Thoracic aorta (tissue), 2 donors: ENCODE measurements around the gene RAVER2. TPM values are rescaled to one million over a fixed set of nuclear protein-coding genes. Genes with fewer than 3 reads are reported as not detected.

Source experiments
- ATAC-seq: fragments of 150-250 bp; one replicate; pipeline ENCODE4 v1.8.0; 2017; ENCODE audit warnings: low read depth; ENCODE audit not compliant: insufficient number of reproducible peaks, low FRiP score
- DNase-seq: peaks from one replicate; pipeline ENCODE4 v3.0.0-alpha.2; 2020; ENCODE audit warnings: low spot score
- H3K27ac ChIP-seq, 2 donors: fragments of 200-600 bp; sonication (generic); 1 replicate in 1 of 2; 2 replicates in 1 of 2; pipeline ENCODE4 v1.5.1; 2016; ENCODE audit warnings: mild to moderate bottlenecking in 2 of 2, moderate library complexity in 2 of 2
- H3K27me3 ChIP-seq: fragments of 200-600 bp; sonication (generic); replicated peaks from 2 replicates; pipeline ENCODE4 v1.6.0; 2016; ENCODE audit warnings: mild to moderate bottlenecking; ENCODE audit not compliant: insufficient read depth
- H3K36me3 ChIP-seq: fragments of 200-600 bp; sonication (generic); one replicate; pipeline ENCODE4 v1.5.1; 2016
- H3K4me1 ChIP-seq, 2 donors: fragments of 200-600 bp; sonication (generic); 1 replicate in 1 of 2; 2 replicates in 1 of 2; pipeline versions ENCODE4 v1.5.1 to v1.6.0; 2016; ENCODE audit warnings: low read depth in 2 of 2, mild to moderate bottlenecking in 1 of 2; ENCODE audit not compliant: control insufficient read depth in 1 of 2
- H3K4me3 ChIP-seq: fragments of 200-600 bp; sonication (generic); 2 replicates; pipeline ENCODE4 v1.5.1; 2016; ENCODE audit warnings: mild to moderate bottlenecking
- H3K9me3 ChIP-seq: fragments of 200-600 bp; sonication (generic); 2 replicates; pipeline ENCODE4 v1.5.1; 2016
- total RNA-seq, 2 donors: library from RNA; depleted of rRNA; stranded (reverse); fragments of >200 nt; gene quantifications; one replicate each; pipeline versions ENCODE4 v1.1.0 to v1.2.3, GENCODE V29; 2016
- TF ChIP-seq, protein P1 (sequence below): fragments of 200-600 bp; sonication (generic); IDR thresholded peaks from one replicate; pipeline ENCODE4 v1.5.1; 2019; ENCODE audit warnings: antibody characterized with exemption

The RAVER2 gene
- total RNA-seq, 2 donors from 2014 or later: 17.2 to 18.3 TPM

DNA sequence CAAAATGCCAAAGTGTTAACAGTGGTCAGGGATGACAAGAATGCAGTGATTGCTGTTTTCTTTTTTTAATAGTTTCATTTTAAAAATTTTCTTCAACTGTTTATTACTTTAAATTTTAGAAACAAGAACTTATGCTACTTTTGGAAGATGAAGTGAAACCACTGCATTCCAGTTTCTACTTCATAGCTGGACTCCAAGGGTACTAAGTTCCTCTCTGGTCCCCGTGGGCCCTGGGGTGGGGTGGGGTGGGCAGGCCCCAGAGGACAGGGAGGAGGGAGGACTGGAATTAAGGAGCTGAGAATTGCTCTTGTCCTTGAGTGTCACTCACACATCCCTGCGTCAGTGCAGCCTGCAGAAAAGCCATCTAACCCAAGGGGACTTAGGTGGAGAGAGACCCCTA lies 97.3 kb downstream of the RAVER2 start:
- H3K27ac ChIP-seq: no peak overlapping the region
- H3K9me3 ChIP-seq: no peaks in the 10 kb centered on the region
- TF ChIP-seq, protein P1, sequence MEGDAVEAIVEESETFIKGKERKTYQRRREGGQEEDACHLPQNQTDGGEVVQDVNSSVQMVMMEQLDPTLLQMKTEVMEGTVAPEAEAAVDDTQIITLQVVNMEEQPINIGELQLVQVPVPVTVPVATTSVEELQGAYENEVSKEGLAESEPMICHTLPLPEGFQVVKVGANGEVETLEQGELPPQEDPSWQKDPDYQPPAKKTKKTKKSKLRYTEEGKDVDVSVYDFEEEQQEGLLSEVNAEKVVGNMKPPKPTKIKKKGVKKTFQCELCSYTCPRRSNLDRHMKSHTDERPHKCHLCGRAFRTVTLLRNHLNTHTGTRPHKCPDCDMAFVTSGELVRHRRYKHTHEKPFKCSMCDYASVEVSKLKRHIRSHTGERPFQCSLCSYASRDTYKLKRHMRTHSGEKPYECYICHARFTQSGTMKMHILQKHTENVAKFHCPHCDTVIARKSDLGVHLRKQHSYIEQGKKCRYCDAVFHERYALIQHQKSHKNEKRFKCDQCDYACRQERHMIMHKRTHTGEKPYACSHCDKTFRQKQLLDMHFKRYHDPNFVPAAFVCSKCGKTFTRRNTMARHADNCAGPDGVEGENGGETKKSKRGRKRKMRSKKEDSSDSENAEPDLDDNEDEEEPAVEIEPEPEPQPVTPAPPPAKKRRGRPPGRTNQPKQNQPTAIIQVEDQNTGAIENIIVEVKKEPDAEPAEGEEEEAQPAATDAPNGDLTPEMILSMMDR: no peak
- ATAC-seq (no peak), DNase-seq (no peak)
- no peaks in the 10 kb centered on the region for H3K27me3 ChIP-seq
- peaks cover 14 to 16% of the 10 kb centered on the region in 2 donors for H3K4me1 ChIP-seq
- H3K36me3 ChIP-seq: peaks cover 52% of the 10 kb centered on the region
- H3K4me3 ChIP-seq: no peak overlapping the region

DNA sequence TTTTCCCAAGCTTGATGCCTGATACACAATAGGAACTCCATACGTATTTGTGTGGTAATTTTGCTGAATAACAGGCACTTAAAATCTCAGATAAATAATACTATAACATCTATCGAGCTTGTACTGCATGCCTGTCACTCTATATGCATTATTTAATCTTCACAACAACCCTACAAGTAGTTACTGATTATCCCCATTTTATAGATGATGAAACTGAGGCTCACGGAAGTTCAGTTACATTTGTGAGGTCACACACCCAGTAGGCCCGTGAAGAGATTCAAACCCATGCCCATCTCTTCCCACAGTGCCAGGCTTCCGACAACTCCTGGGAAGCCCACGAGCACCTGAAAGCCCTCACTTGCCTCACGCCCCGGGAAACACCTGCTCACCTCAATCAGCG lies 98.8 kb downstream of the RAVER2 start:
- Histone ChIP-seq H3K27ac (no peak overlapping the region), H3K27me3 (no peaks in the 10 kb centered on the region), H3K9me3 (no peaks in the 10 kb centered on the region), H3K4me1 (peaks cover 14 to 16% of the 10 kb centered on the region in 2 donors), H3K4me3 (no peak overlapping the region), H3K36me3 (peaks cover 60% of the 10 kb centered on the region)
- DNase-seq: no peak
- TF ChIP-seq, protein P1: no peak
- ATAC-seq: no peak

DNA sequence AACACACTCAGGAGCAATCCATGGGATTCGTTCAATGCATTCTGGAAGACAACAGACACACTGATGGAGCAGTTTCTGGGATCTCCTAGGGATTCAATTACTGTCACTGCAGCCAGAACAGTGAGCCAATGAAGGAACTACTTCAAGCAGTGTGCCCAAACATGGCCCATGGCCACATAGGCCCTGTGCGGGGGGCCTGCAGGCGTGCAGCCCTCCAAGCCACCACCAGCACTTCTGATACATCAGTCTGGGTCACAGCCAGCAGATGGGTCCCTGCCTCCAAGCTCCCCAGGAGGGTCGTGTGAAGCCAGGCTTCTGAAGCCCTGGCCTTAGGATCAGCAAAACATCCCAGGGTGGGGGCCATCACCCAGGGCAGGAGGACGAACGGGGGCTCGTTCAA lies 99.3 kb downstream of the RAVER2 start:
- H3K27me3 ChIP-seq: no peaks in the 10 kb centered on the region
- DNase-seq: no peak
- H3K4me3 ChIP-seq: no peak overlapping the region
- ATAC-seq: no peak
- H3K27ac ChIP-seq: no peak overlapping the region
- TF ChIP-seq, protein P1: no peak
- peaks cover 65% of the 10 kb centered on the region for H3K36me3 ChIP-seq
- peaks cover 14 to 16% of the 10 kb centered on the region in 2 donors for H3K4me1 ChIP-seq
- no peaks in the 10 kb centered on the region for H3K9me3 ChIP-seq

DNA sequence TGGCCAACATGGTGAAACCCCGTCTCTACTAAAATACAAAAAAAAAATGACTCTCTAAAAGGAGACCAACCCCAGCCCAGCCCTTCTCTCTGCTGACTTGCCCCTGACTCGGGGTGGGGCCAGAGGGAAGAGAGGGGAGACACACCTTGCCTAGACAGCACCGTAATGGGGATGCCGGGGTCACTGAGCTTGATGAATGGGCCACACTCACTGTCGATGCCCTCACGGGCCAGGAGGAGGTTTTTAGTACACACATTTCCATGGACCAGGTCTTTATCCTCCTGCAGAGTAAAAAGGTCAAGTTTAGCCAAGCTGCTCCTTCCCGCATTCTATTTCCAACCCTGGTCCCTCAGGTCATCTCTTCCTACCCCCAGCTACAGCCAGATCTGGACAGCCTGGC lies 99.7 kb downstream of the RAVER2 start:
- TF ChIP-seq, protein P1: no peak
- no peaks in the 10 kb centered on the region for H3K9me3 ChIP-seq
- no peak overlapping the region for H3K4me3 ChIP-seq
- H3K27ac ChIP-seq: no peak overlapping the region
- H3K4me1 ChIP-seq: peaks cover 14 to 16% of the 10 kb centered on the region in 2 donors
- H3K27me3 ChIP-seq: no peaks in the 10 kb centered on the region
- ATAC-seq: no peak
- no peak for DNase-seq
- H3K36me3 ChIP-seq: peaks cover 69% of the 10 kb centered on the region

DNA sequence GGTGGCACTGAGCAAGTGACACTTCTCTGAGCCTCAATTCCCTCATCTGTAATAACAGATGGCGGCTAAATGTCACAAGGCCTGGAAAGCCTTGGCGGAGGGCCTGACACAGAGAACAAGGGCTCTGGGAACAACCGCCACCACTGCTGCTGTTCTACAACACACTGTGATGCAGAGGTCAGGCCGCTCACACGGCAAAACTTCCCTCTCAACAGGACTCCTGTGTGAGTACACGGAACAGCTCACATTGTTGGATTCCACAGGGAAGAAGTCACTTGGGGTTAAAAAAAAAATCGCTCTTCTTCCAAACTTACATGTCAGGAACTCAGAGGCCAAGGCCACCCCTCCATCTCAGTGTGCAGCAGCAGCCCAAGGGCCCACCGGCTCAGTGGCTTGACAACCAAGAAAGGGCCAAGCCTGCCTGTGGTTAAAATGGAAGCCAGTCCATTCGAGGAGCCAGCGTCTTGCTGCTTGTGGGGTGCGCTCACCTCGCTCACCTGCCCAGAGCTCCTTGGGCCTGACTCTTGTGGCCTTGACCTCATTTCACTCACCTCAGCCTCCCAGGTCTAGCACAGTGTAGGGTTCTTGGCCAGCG lies 101.1 kb downstream of the RAVER2 start:
- Histone ChIP-seq H3K27me3 (no peaks in the 10 kb centered on the region), H3K36me3 (peaks cover 70% of the 10 kb centered on the region), H3K4me1 (peaks cover 14 to 16% of the 10 kb centered on the region in 2 donors), H3K4me3 (no peak overlapping the region), H3K27ac (no peak overlapping the region), H3K9me3 (no peaks in the 10 kb centered on the region)
- ATAC-seq (no peak), DNase-seq (no peak)
- TF ChIP-seq, protein P1: no peak
